HEK293 (cell line): ENCODE measurements around the gene SELENOF.
A peak's percentile ranks its signal among the peaks of the same experiment; 100 is the strongest.

Experiments
- BCL11A ChIP-seq: fragments of 450-650 bp; formaldehyde crosslinking; IDR thresholded peaks from 2 replicates; pipeline ENCODE4 v1.5.1; 2016; ENCODE audit warnings: low read depth, missing biosample characterization, missing genetic modification characterization
- GLIS2 ChIP-seq: fragments of 450-650 bp; formaldehyde crosslinking; IDR thresholded peaks from 2 replicates; pipeline ENCODE4 v1.5.1; 2016; ENCODE audit warnings: missing biosample characterization, missing genetic modification characterization
- KLF7 ChIP-seq: fragments of 450-650 bp; formaldehyde crosslinking; IDR thresholded peaks from 2 replicates; pipeline ENCODE4 v1.5.1; 2016; ENCODE audit warnings: missing biosample characterization, missing genetic modification characterization, borderline replicate concordance
- KLF8 ChIP-seq: fragments of 450-650 bp; formaldehyde crosslinking; IDR thresholded peaks from 2 replicates; pipeline ENCODE4 v1.5.1; 2016; ENCODE audit warnings: missing biosample characterization, missing genetic modification characterization
- MYNN ChIP-seq: fragments of 450-650 bp; formaldehyde crosslinking; IDR thresholded peaks from 2 replicates; pipeline ENCODE4 v1.5.1; 2016; ENCODE audit warnings: missing biosample characterization, missing genetic modification characterization, borderline replicate concordance
- SP3 ChIP-seq: fragments of 450-650 bp; formaldehyde crosslinking; IDR thresholded peaks from 2 replicates; pipeline ENCODE4 v1.5.1; 2016; ENCODE audit warnings: missing biosample characterization, missing genetic modification characterization
- WT1 ChIP-seq: fragments of 450-650 bp; formaldehyde crosslinking; IDR thresholded peaks from 2 replicates; pipeline ENCODE4 v1.5.1; 2016; ENCODE audit warnings: missing biosample characterization, missing genetic modification characterization
- YY1 ChIP-seq: fragments of 450-650 bp; formaldehyde crosslinking; IDR thresholded peaks from 2 replicates; pipeline ENCODE4 v1.5.1; 2018; ENCODE audit warnings: missing biosample characterization, missing genetic modification characterization
- ZBTB6 ChIP-seq: fragments of 450-650 bp; formaldehyde crosslinking; IDR thresholded peaks from 2 replicates; pipeline ENCODE4 v1.5.1; 2017; ENCODE audit warnings: missing biosample characterization, missing genetic modification characterization
- ZBTB8A ChIP-seq: fragments of 450-650 bp; formaldehyde crosslinking; IDR thresholded peaks from 2 replicates; pipeline ENCODE4 v1.5.1; 2016; ENCODE audit warnings: missing biosample characterization, missing genetic modification characterization
- ZFP41 ChIP-seq: fragments of 450-650 bp; formaldehyde crosslinking; IDR thresholded peaks from 2 replicates; pipeline ENCODE4 v1.5.1; 2016; ENCODE audit warnings: missing biosample characterization, missing genetic modification characterization, borderline replicate concordance
- ZFP69B ChIP-seq: fragments of 450-650 bp; formaldehyde crosslinking; IDR thresholded peaks from 2 replicates; pipeline ENCODE4 v1.5.1; 2016; ENCODE audit warnings: missing biosample characterization, missing genetic modification characterization
- ZNF140 ChIP-seq: fragments of 450-650 bp; formaldehyde crosslinking; IDR thresholded peaks from 2 replicates; pipeline ENCODE4 v1.5.1; 2016; ENCODE audit warnings: missing biosample characterization, missing genetic modification characterization
- ZNF184 ChIP-seq: fragments of 450-650 bp; IDR thresholded peaks from 2 replicates; pipeline ENCODE4 v1.5.1; 2018; ENCODE audit warnings: missing biosample characterization, mild to moderate bottlenecking, missing genetic modification characterization
- ZNF202 ChIP-seq: fragments of 450-650 bp; formaldehyde crosslinking; IDR thresholded peaks from 2 replicates; pipeline ENCODE4 v1.5.1; 2016; ENCODE audit warnings: missing biosample characterization, missing genetic modification characterization, borderline replicate concordance
- ZNF280D ChIP-seq: fragments of 450-650 bp; formaldehyde crosslinking; IDR thresholded peaks from 2 replicates; pipeline ENCODE4 v1.5.1; 2016; ENCODE audit warnings: missing biosample characterization, missing genetic modification characterization
- ZNF341 ChIP-seq: fragments of 450-650 bp; formaldehyde crosslinking; IDR thresholded peaks from 2 replicates; pipeline ENCODE4; 2016; ENCODE audit warnings: low read depth, missing biosample characterization, missing genetic modification characterization
- ZNF366 ChIP-seq: fragments of 450-650 bp; formaldehyde crosslinking; conservative IDR thresholded peaks from 2 replicates; pipeline ENCODE4 v1.5.1; 2016; ENCODE audit warnings: missing biosample characterization, missing genetic modification characterization
- ZNF391 ChIP-seq: fragments of 450-650 bp; formaldehyde crosslinking; IDR thresholded peaks from 2 replicates; pipeline ENCODE4 v1.5.1; 2016; ENCODE audit warnings: low read depth, missing biosample characterization, missing genetic modification characterization, borderline replicate concordance
- ZNF423 ChIP-seq: fragments of 450-650 bp; formaldehyde crosslinking; IDR thresholded peaks from 2 replicates; pipeline ENCODE4 v1.5.1; 2016; ENCODE audit warnings: missing biosample characterization, missing genetic modification characterization
- ZNF48 ChIP-seq: fragments of 450-650 bp; formaldehyde crosslinking; IDR thresholded peaks from 2 replicates; pipeline ENCODE4 v1.5.1; 2016; ENCODE audit warnings: missing biosample characterization, missing genetic modification characterization
- ZNF514 ChIP-seq: fragments of 450-650 bp; formaldehyde crosslinking; IDR thresholded peaks from 2 replicates; pipeline ENCODE4 v1.5.1; 2016; ENCODE audit warnings: missing biosample characterization, missing genetic modification characterization
- ZNF621 ChIP-seq: fragments of 450-650 bp; formaldehyde crosslinking; IDR thresholded peaks from 2 replicates; pipeline ENCODE4 v1.5.1; 2017; ENCODE audit warnings: missing biosample characterization, missing genetic modification characterization
- ZNF626 ChIP-seq: fragments of 450-650 bp; sonication (Bioruptor Pico); formaldehyde crosslinking; IDR thresholded peaks from 2 replicates; pipeline ENCODE4 v1.5.1; 2018; ENCODE audit warnings: missing biosample characterization, missing genetic modification characterization, inconsistent platforms
- ZNF629 ChIP-seq: fragments of 450-650 bp; formaldehyde crosslinking; IDR thresholded peaks from 2 replicates; pipeline ENCODE4 v1.5.1; 2017; ENCODE audit warnings: missing biosample characterization, missing genetic modification characterization
- ZNF639 ChIP-seq: fragments of 450-650 bp; formaldehyde crosslinking; IDR thresholded peaks from 2 replicates; pipeline ENCODE4 v1.5.1; 2016; ENCODE audit warnings: missing biosample characterization, missing genetic modification characterization
- ZNF660 ChIP-seq: fragments of 450-650 bp; IDR thresholded peaks from 2 replicates; pipeline ENCODE4 v1.5.1; 2018; ENCODE audit warnings: missing biosample characterization, mild to moderate bottlenecking, missing genetic modification characterization
- ZNF707 ChIP-seq: fragments of 450-650 bp; formaldehyde crosslinking; IDR thresholded peaks from 2 replicates; pipeline ENCODE4 v1.5.1; 2016; ENCODE audit warnings: missing biosample characterization, missing genetic modification characterization
- ZNF76 ChIP-seq: fragments of 450-650 bp; formaldehyde crosslinking; IDR thresholded peaks from 2 replicates; pipeline ENCODE4; 2016; ENCODE audit warnings: low read depth, missing biosample characterization, missing genetic modification characterization, borderline replicate concordance
- ZNF776 ChIP-seq: fragments of 450-650 bp; formaldehyde crosslinking; IDR thresholded peaks from 2 replicates; pipeline ENCODE4 v1.5.0; 2017; ENCODE audit warnings: missing biosample characterization, missing genetic modification characterization, borderline replicate concordance
- ZNF791 ChIP-seq: fragments of 450-650 bp; formaldehyde crosslinking; IDR thresholded peaks from 2 replicates; pipeline ENCODE4 v1.5.1; 2016; ENCODE audit warnings: missing biosample characterization, missing genetic modification characterization
- ZNF837 ChIP-seq: fragments of 450-650 bp; formaldehyde crosslinking; IDR thresholded peaks from 2 replicates; pipeline ENCODE4 v1.5.1; 2016; ENCODE audit warnings: missing biosample characterization, missing genetic modification characterization
- ZSCAN30 ChIP-seq: fragments of 450-650 bp; IDR thresholded peaks from 2 replicates; pipeline ENCODE4 v1.5.1; 2018; ENCODE audit warnings: missing biosample characterization, mild to moderate bottlenecking, missing genetic modification characterization, moderate library complexity
- TF ChIP-seq, protein P1 (sequence below): fragments of 450-650 bp; formaldehyde crosslinking; IDR thresholded peaks from 2 replicates; pipeline ENCODE4 v1.5.1; 2016; ENCODE audit warnings: missing biosample characterization, missing genetic modification characterization
- TF ChIP-seq, protein P2 (sequence below): fragments of 450-650 bp; formaldehyde crosslinking; IDR thresholded peaks from 2 replicates; pipeline ENCODE4 v1.5.1; 2016; ENCODE audit warnings: missing biosample characterization, missing genetic modification characterization

The SELENOF gene

GRCh38 chr1:86914601-86914997 is 673 bp upstream of the SELENOF start, which contains the start of gene HS2ST1 (continued):
- TF ChIP-seq ZFP69B (tag by site-specific recombination), result no peak
- TF ChIP-seq ZNF791, result no peak
- peak; percentile 62 for TF ChIP-seq WT1
- TF ChIP-seq ZNF280D (tag by site-specific recombination), result no peak
- TF ChIP-seq ZNF391, result peak; percentile 65; the same call in 1 of the 2 replicates
- TF ChIP-seq, protein P1, sequence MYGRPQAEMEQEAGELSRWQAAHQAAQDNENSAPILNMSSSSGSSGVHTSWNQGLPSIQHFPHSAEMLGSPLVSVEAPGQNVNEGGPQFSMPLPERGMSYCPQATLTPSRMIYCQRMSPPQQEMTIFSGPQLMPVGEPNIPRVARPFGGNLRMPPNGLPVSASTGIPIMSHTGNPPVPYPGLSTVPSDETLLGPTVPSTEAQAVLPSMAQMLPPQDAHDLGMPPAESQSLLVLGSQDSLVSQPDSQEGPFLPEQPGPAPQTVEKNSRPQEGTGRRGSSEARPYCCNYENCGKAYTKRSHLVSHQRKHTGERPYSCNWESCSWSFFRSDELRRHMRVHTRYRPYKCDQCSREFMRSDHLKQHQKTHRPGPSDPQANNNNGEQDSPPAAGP, result 0 out of 2 replicates have a peak, but pooled peaks have one; percentile 35
- TF ChIP-seq ZNF341, result peak; percentile 84
- TF ChIP-seq ZNF626, result no peak
- TF ChIP-seq ZNF48, result no peak
- no peak for TF ChIP-seq ZBTB8A (tag by site-specific recombination)
- TF ChIP-seq ZNF423 (tag by site-specific recombination), result 0 out of 2 replicates have a peak, but pooled peaks have one; percentile 32
- TF ChIP-seq ZSCAN30 (tag by site-specific recombination), result 0 out of 2 replicates have a peak, but pooled peaks have one; percentile 64
- TF ChIP-seq ZNF639, result peak; percentile 73
- TF ChIP-seq ZNF184 (tag by site-specific recombination), result 0 out of 2 replicates have a peak, but pooled peaks have one; percentile 6
- no peak for TF ChIP-seq ZNF776 (tag by site-specific recombination)
- TF ChIP-seq ZNF621 (tag by site-specific recombination), result no peak
- peak; percentile 96 for TF ChIP-seq GLIS2 (tag by site-specific recombination)
- no peak for TF ChIP-seq ZNF140 (tag by site-specific recombination)
- TF ChIP-seq YY1 (tag by site-specific recombination), result no peak; the same call in 1 of the 2 replicates
- TF ChIP-seq, protein P2, sequence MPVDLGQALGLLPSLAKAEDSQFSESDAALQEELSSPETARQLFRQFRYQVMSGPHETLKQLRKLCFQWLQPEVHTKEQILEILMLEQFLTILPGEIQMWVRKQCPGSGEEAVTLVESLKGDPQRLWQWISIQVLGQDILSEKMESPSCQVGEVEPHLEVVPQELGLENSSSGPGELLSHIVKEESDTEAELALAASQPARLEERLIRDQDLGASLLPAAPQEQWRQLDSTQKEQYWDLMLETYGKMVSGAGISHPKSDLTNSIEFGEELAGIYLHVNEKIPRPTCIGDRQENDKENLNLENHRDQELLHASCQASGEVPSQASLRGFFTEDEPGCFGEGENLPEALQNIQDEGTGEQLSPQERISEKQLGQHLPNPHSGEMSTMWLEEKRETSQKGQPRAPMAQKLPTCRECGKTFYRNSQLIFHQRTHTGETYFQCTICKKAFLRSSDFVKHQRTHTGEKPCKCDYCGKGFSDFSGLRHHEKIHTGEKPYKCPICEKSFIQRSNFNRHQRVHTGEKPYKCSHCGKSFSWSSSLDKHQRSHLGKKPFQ (tag by site-specific recombination), result no peak
- no peak; the same call in none of the 2 replicates for TF ChIP-seq SP3
- no peak for TF ChIP-seq KLF7 (tag by site-specific recombination)
- peak; percentile 68; the same call in 1 of the 2 replicates for TF ChIP-seq ZNF837
- no peak for TF ChIP-seq ZFP41
- peak; percentile 53; the same call in 1 of the 2 replicates for TF ChIP-seq ZNF76 (tag by site-specific recombination)
- TF ChIP-seq ZNF514 (tag by site-specific recombination), result no peak
- TF ChIP-seq MYNN (tag by site-specific recombination), result 0 out of 2 replicates have a peak, but pooled peaks have one; percentile 33
- TF ChIP-seq KLF8 (tag by site-specific recombination), result peak; percentile 53; the same call in 1 of the 2 replicates
- no peak for TF ChIP-seq ZNF660
- TF ChIP-seq ZNF629 (tag by site-specific recombination), result no peak
- no peak for TF ChIP-seq ZNF202 (tag by site-specific recombination)
- no peak for TF ChIP-seq ZBTB6 (tag by site-specific recombination)
- TF ChIP-seq BCL11A (tag by site-specific recombination), result no peak
- TF ChIP-seq ZNF707 (tag by site-specific recombination), result no peak
- peak; percentile 90 for TF ChIP-seq ZNF366 (tag by site-specific recombination)
